Gastroesophageal sphincter (tissue), 3 donors: ENCODE measurements around the gene MACC1.

ENCODE experiments used
- CTCF ChIP-seq, 4 experiments: fragments of 200-600 bp in 2 of 4; fragments of 450-650 bp in 2 of 4; sonication (generic) in 1 of 4; IDR thresholded peaks; one replicate each; pipeline ENCODE4 v1.5.1; 2017 to 2019; ENCODE audit warnings: antibody characterized with exemption in 4 of 4, mild to moderate bottlenecking in 2 of 4, moderate library complexity in 2 of 4
- POLR2A ChIP-seq, 2 donors: fragments of 450-650 bp; IDR thresholded peaks; one replicate each; pipeline ENCODE4 v1.6.1; 2017; ENCODE audit warnings: antibody characterized with exemption in 2 of 2, mild to moderate bottlenecking in 2 of 2, moderate library complexity in 1 of 2

- no peak for TF ChIP-seq CTCF (IDR thresholded peaks at IDR 0.05)
- no peak for TF ChIP-seq POLR2A (IDR thresholded peaks at IDR 0.05)
These were observed 114.2 kb downstream of the MACC1 start for GRCh38 chr7:20102982-20103381.
